Activated CD8-positive, alpha-beta memory T cell treated with anti-CD3 and anti-CD28 coated beads for 4 hours (primary cell): ENCODE data around the gene CDC42EP1.

Experiments used
- DNase-seq, 2 donors: peaks; one replicate each; pipeline ENCODE4 v3.0.0-alpha.2; 2020; ENCODE audit warnings: low read depth in 2 of 2

The CDC42EP1 gene

GRCh38 chr22:37559521-37559900, 769 bp upstream of the CDC42EP1 start:
- no peak for DNase-seq

DNA sequence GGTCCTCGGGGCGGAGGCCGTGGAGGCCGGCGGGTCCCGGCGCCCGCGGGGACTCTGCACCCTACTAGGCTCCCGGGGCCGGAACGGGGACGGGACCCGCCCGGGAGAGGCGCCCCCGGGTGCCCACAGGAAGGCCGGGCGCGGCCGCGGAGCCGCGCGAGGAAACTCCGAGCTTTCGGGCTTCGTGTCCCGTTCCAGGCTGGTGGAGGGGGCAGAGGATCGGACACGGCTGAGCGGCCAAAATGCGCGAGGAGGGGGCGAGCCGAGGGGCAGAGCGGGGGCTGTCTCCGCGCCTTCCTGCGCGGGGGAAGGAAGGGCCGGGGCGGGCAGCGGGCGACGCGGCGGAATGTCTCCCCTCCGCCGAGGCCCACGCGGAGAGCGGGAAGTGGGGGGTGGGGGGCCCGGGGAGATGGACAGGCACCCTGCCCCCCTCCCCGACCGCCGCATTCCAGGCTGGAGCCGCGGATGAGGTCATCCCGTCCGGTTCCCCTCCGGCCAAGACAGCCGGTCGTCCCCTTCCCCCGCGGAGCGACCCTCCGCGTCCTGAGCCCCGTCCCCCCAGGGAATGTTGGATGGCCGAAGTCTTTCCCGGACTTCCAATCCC, 430 bp downstream of the CDC42EP1 start:
- no peak for DNase-seq

GRCh38 chr22:37561212-37562048, 1.1 kb downstream of the CDC42EP1 start:
- DNase-seq: peak; percentile 60 to 67

DNA sequence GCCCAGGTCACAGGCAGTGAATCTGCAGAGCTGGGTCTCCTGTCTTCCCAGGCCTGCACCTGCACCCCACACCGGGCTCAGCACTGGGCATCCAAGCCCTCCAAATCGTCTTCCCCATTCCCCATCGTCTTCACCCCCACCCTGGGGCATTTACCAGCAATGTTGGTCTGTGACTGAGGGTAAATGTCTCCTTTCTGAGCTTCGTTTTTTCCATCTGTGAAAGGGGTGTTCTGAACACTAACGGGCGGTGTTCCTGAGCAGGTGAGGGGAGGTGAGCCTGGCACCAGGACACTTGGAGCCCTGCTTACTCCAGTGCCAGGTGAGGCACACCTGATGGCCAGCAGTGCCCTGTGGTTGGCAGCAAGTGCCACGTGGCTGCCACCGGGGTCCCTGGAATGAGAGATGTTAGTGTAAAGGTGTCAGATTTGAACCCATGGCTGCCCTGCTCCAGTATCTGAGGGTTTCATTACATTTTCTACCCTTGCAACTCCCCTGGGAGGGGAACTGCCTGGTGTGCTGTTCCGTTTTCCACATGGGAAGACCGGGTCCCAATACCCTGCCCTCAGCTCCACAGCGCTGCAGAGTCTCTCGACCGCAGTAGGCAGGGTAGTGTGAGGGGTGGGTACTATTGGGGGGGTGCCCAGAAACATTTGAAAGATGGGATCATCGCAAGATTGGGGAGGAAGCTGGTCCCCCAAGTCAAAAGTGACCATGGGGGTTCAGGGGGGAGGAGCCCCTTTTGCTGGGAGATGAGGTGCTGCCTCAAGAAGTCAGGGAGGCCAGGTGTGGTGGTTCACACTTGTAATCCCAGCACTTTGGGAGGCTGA, 2.0 kb downstream of the CDC42EP1 start:
- DNase-seq: no peak

DNA sequence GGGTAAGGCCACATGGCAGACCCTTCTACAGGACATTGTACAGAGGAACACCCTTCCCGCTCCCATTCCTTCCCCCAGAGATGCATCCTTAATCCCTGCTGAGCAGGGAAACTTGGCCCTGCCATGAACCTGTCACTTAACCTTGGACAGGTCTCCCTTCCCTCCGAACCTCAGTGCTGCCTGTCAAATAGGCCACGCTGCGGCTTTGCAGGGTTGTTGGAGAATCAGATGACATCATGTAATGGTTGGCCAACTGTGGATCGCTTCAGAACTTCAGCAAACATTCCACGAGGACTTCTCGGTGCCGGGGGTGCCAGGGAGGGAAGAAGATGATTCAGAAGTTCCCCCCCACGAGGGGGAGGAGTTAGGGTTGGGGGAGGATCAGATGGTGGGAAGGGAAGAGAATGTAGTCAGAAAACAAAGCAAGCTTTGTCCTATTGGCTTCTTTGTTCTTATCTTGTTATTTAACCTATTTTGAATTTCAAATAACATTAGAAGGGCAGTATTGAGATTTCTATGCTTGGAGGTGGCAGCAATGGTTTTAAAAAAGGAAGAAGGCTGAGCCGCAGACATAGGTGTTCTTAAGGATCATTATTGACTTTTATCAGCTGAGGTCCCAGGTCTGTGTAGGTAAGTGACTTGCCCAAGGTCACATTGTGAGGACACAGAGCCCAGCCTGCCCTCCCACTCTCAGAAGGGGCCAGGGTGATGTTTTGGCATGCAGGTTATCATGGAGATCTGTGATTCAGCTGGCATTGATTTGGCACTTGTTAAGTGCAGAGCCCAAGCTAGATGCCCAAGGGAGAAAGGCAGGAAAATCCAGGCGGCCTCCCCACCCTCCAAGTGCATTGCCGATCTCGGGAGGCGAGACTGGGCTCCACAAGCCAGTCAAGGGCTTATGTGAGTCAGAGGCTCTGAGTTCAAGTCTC, 3.1 kb downstream of the CDC42EP1 start:
- DNase-seq: no peak

GRCh38 chr22:37564111-37564711, 3.9 kb downstream of the CDC42EP1 start:
- no peak for DNase-seq

DNA sequence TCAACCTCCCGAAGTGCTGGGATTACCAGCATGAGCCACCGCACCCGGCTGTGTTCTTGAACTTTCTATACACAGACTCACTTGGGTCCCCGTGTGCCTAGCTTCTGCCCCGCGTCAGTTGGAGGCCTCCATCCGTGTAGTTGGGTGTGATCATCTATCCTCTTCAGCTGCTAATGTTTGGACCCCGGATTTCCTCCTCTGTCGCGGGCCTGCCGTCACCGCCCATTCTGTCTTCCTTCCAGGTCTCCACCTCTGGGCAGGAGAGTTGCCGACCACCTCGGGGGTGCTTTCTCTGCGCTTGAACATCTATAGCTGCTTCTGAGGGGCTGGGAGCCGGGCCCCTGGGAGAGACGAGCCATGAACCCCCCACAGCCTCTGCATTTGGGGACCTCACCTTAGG, 5.5 kb downstream of the CDC42EP1 start:
- no peak for DNase-seq

DNA sequence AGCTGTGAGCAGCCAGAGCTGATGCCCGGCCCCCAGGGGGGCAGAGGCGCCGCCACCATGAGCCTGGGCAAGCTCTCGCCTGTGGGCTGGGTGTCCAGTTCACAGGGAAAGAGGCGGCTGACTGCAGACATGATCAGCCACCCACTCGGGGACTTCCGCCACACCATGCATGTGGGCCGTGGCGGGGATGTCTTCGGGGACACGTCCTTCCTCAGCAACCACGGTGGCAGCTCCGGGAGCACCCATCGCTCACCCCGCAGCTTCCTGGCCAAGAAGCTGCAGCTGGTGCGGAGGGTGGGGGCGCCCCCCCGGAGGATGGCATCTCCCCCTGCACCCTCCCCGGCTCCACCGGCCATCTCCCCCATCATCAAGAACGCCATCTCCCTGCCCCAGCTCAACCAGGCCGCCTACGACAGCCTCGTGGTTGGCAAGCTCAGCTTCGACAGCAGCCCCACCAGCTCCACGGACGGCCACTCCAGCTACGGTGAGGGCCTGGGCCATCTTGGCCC, 6.1 kb downstream of the CDC42EP1 start:
- DNase-seq: peak; percentile 18 to 21

- DNase-seq: peak; percentile 75 to 84
Observed at GRCh38 chr22:37566903-37567798, 6.9 kb downstream of the CDC42EP1 start.

GRCh38 chr22:37568012-37568411, 7.7 kb downstream of the CDC42EP1 start:
- DNase-seq: no peak

GRCh38 chr22:37568448-37569008, 8.2 kb downstream of the CDC42EP1 start:
- no peak for DNase-seq

- no peak for DNase-seq
Observed at GRCh38 chr22:37569009-37569920, 9.0 kb downstream of the CDC42EP1 start.

DNA sequence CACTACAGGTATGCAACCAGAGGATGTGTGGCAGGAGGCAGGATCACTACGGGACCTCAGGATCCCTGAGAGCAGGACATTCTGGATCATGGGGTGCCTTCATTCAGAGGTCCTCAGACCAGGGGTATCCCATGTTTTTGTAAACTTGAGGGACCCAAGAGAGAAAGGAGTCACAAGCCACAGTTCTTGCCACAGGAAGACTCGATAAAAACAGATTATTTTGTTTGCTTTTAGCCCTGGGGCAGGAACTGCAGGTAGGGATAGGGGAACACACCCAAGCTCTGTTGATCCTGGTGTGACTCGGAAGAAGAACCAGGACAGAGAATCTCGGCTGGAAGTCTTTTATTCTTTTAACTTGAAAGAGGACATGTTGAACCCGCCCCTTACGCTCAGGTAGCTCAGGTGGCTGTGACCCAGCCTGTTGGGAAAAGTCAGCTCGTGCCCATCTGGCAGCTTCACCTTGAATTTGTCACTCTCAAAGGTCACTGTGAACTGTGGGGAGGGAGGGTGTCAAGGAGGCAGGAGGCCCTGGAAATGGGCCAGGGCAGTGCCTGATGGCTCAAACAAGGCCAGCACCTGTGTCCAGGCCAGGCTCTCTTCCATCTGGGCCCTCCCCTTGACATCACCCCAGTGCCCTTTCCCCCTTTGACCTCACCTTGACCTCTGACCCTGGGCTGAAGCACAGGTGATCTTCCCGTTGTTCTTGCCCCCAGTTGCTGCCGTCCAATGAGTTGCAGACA, 9.8 kb downstream of the CDC42EP1 start:
- no peak for DNase-seq

- no peak for DNase-seq
Observed at GRCh38 chr22:37570661-37570976, 10.3 kb downstream of the CDC42EP1 start.

DNA sequence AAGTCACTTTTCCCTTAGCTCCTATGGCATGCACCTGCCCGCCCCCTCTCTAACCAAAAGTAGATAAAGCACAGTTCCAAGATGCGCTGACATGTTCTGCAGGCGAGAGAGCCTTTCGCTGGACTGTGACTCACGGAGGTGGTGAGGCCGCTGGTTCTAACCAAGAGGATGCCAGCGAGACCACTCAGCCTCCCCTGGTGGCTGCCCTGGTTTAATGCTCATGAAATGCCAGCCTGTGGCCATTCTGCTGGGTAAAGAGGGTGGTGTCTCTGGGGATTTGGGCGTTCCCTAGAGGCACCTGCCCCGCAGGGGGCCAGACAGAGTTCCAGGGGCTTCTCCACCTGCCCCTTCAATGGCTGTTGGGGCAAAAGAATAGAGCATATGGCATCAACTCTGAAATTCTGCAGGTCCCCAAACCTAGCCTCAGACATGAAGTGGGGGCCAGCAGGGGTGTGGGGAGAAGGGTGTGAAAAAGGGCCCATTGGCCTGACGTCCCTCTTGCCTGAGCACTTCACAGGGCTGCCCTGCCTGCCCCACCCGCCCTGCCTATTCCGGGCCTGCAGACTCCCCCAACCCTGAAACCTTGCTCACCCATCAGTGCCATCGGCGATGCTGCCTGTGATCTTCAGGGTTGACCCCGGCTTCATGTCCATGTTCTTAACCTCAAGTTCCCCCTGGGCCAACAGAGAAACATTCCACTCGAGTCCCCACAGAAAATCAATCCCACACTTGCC, 11.1 kb downstream of the CDC42EP1 start:
- DNase-seq: no peak

DNA sequence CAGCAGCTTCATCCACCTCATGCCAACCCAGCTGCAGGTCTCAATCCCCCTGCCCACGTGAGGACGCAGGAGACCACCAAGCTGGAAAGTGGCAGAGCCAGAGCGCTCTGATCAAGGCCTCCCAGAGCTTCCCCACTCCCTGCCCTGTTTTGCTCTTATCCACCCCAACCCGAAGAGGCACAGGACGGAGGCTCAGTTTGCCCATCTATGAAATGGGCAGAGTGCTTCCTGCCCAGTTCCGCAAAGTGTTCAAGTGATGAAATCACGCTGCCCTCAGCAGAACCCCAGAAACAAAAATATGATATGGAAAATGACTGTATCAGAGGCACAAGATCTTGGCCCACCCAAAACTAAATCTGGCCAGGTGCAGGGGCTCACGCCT, 11.7 kb downstream of the CDC42EP1 start:
- no peak for DNase-seq

DNA sequence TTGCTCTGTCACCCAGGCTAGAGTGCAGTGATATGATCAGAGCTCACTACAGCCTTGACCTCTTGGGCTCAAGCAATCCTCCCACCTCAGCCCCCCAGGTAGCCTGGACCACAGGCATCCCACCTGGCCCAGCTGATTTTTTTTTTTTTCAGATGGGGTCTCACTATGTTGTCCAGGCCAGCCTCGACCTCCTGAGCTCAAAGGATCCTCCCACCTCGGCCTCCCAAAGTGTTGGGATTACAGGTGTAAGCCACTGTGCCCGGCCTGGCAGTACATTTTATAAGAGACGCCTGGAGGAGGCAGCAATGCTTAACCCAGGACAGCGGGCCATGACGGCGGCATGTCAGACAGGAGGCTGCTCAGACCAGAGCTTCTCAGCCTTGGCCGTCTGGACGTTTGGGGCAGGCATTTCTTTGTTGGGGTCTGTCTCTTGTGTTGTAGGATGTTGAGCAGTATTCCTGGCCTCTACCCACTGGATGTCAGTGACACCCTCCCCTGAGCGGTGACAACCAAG, 15.3 kb downstream of the CDC42EP1 start:
- no peak for DNase-seq
